Nucleus accumbens (tissue), 56 donors: ENCODE results near the gene KCTD5.
A peak's percentile ranks its signal among the peaks of the same experiment; 100 is the strongest.
"Not testable (repeated sequence)": the region's sequence is repeated elsewhere in the genome, so short reads cannot be mapped to it uniquely, and the experiment has no call there.

Experiments
- DNase-seq, 56 donors: peaks; one replicate each; lab custom pipeline; 2025; lab: John Stamatoyannopoulos, UW

The KCTD5 gene

GRCh38 chr16:2692948-2693651 is 10.8 kb downstream of the KCTD5 start:
- peak in 54 of 56 donors; percentile 8 to 87 (median 67) for DNase-seq

DNA sequence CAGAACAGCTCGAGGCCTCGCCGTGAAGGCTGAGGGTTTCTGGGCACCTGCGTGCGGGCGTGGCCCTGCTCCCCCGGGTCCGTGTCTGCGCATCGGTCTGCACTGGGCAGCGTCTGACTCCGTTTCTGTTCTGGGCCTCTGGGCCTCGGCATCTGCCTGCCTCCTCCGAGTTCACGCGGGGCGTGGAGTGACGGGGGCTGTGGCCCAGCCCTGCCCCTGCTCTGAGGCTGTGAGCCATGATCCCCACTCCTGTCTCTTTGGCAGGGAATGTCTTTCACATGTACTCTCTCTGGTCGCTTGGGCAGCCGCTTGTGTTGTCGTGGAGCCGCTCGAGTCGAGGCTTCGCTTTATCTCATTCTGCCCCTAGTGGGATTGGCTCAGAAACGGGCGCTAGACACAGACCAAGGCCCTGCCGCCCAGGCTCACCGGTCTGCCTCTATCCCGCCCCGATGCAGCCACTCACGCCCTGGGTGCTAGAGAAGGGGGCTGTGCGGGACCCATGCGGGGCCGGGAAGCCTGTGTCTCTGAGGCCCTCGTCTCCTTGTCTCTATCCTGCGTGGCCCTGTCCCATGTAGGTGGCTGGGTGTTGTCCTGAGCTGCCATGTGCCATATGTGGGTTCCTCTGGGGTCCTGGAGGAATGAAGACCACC is 14.4 kb downstream of the KCTD5 start:
- DNase-seq, result not testable (repeated sequence)

DNA sequence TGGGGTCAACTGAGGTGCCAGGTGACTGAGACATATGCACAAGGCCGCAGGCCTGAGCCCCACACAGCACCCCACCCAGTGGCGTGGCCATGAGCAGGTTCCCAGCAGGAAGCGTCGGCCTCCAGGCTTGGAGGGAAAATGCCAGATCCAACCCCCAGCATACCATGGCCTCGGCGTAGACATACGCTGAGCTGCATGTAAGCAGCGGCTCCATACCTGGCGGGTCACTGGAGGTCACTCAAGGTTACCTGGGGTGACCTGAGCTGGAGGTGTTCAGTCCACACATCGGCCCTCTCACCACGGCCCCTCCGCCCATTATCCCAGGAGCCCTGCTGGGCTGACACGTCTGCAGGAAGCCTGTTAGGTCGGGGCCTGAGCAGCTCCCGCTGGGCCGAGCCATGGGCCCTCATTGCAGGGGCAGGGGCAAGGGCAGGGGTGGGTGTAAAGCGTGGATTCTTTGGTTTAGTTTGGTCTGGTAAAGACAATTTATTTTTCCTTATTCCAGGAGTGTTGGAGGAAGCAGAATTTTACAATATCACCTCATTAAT is 15.2 kb downstream of the KCTD5 start:
- no peak for DNase-seq

DNA sequence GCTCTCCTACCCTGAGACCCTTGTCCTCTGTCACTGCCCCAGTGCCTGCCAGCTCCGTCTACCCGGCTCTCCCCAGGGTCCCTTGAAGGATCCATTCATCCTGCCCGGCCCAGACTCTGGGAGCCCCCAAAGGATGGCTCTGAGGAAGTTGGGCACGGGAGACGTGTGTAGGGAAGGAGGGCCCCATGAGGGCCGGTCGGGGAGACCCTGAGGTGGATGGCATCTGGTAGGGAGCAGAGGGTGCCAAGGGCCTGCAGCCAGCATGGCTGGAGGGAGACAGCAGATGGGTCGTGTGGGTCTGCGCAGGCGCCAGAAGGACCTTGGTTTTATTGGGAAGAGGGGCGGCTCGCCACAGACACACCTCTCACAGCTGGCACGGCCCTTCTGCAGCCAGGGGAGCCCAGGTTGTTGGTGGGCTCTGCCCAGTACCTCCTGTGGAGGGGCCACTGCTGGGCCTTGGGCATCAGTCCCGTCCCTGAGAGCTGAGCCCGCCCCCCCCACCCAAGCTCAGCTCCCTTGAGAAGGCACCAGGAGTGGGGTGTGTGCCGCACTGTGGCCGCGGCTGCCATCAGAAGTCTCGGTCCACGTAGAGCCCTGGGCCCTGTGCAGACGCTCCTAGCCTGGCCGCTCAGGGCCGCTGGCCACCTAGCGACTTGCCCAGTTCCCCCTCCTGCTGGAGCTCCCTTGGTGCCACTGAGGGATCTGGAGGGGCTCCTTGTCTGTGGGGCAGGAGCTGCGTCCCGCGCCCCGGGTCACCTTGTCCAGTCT is 16.0 kb downstream of the KCTD5 start:
- no peak for DNase-seq

DNA sequence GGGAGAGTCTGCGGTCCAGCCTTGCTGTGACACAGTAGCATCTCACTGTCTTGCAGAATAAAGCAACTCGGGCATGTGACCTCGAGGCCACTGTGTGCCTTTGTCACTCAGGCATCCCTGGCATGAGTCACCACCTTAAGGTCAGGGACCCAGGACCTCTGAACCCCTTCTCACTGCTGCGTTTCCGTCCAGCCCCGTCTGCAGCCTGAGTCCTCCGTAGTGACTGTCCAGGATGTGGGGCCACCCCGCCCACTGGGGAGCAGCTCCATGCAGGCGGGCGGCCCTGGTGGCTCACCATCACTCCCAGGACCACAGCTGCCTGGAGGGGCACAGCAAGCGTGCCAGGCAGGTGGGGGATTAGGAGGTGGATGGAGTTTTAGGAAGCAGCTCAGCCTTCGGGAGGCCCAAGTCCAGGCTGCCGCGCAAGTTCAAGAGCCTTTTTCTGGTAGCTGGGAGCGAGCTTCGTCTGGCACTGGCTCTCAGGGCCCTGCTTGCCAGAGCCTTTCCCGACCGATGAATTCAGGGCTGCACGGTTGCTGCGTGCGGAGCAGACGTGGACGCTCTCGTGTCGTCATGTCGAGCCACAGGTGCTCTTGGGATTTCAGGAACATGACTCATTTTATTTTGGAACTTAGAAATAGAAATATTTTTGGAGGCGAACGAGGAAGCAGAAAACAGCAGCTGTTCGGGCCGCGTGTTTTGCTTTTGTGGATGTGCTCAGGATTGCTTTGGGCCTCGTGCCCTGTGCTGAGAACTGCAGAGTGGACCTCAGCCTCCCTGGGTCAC is 16.8 kb downstream of the KCTD5 start:
- no peak for DNase-seq

- DNase-seq, result no peak
These were observed 17.7 kb downstream of the KCTD5 start for GRCh38 chr16:2699791-2700600.

DNA sequence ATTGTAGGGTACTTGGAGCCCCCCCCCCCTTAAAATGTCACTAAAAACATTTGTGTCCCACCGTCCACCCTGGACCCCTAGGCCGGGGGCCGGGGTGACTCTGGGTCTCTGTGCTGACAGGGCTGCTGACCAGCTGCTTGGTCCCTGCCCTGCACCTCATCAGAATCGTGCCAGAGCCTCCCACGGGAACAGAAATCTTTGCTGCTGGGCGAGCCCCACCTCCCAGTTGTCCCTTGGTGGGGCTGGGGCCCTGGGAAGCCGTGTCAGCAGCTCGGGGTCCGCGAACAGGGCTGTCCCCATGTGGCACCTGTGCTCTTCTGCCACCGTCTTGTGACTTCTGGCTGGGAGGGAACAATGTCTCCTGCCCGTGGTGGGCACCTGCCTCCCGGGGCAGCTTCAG is 18.5 kb downstream of the KCTD5 start:
- no peak for DNase-seq

GRCh38 chr16:2701272-2701671 is 18.9 kb downstream of the KCTD5 start:
- DNase-seq, result no peak

GRCh38 chr16:2701713-2702437 is 19.6 kb downstream of the KCTD5 start:
- no peak for DNase-seq

DNA sequence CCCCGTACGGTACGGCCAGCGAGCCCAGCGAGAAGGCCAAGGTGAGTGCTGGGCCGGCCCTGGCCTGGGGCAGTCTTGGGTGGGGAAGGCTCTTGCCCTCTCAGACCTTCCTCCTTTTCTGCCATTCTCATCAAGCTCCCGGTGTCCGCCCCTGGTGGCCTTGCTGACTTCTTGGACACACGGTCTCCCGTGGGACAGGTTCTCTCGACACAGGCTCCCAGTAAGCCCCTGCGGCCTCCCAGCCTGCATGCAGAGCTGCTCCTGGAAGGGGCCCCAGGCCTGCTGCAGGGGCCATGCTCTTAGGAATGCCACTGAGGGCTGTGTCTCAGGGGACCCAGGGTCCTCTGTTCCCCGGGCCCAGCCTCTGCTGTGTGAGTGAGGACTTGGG is 20.1 kb downstream of the KCTD5 start:
- DNase-seq, result no peak

GRCh38 chr16:2702871-2703745 is 20.8 kb downstream of the KCTD5 start:
- DNase-seq, result peak in 20 of 56 donors; percentile 4 to 67 (median 28)

DNA sequence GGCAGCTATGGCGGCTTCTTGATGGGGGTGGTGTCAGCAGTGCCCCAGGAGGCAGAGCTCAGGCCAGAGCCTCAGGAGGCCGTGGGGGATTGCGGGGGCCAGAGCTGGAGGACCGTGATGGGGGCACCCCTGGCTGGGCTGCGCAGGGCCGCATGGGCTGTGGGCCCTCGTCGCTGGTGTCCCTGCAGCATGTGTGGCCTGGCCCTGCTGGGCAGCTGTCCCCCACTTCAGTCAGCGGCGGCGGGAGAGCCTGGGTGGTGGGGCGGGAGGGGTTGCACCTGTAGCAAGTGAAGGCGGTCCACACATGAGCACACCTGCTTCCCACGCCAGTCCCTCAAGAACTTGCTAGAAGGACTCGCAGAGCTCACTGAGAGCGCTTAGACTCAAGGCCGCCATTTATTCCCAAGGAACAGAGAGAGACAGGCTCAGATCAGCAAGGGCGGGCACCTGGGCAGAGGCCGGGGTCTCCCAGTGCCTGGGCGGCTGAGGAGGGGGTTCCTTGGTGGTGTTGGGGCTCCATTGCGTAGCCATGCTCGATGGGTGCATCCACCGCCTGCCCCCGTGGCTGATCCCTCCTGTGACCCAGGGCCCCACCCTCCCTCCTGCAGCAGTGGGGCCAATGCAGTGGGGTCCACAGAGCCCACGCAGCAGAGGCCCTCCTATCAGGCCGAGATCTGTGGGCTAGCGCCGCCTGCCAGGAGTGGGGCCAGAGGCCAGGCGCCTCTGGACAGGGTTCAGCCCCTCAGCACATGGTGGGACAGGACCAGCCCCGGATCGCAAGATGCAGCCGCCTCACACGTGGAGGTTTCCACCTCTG is 22.1 kb downstream of the KCTD5 start:
- DNase-seq, result no peak

GRCh38 chr16:2704983-2705275 is 22.6 kb downstream of the KCTD5 start:
- no peak for DNase-seq

- no peak for DNase-seq
These were observed 23.0 kb downstream of the KCTD5 start for GRCh38 chr16:2705351-2705750.

- DNase-seq, result no peak
These were observed 23.8 kb downstream of the KCTD5 start for GRCh38 chr16:2706085-2706484.

DNA sequence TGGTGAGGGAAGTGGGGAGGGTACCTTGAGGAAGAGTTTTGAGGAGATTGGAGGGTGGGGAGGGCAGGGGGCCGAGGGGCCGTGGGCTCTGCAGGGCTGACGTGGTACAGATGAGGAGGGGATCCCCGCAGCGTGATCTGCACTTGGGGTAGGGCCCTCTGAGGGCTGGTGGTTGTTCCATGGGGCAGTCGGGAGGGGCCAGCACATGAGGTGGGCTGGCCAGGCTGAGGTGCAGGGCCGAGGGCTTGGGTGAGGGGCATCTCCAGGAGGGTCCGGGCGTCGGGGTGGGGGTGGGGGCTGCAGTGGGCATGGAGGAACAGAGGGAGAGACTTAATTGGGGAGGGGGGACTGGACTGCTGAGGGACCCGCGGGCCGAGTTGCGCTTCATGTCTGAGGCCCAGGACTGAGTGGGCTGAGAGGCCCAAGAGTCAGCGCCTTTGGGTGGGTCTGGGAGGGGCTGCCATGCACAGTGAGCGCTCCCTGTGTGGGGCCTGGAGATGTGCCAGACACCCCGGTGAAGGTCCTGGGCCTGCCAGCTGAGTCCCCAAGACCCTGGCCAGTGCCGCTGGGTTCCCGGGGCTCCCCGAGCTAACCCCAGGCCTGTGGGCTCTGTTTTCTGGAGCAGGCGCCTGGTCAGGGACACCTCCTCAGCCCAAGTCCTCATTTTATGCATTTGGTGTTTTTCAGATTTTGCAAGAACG is 24.4 kb downstream of the KCTD5 start:
- DNase-seq, result no peak
